HEK293 (cell line): ENCODE results near the gene IKZF4.
"Not testable (repeated sequence)": the region's sequence is repeated elsewhere in the genome, so short reads cannot be mapped to it uniquely, and the experiment has no call there.

Experiments used
- CTCF ChIA-PET: fragments of 350-600 bp; formaldehyde crosslinking; extraction: SDS; loops from one replicate; lab custom pipeline; 2021; ENCODE audit warnings: antibody characterized with exemption; lab: Yijun Ruan, JAX
- POLR2A ChIA-PET: fragments of 300-600 bp; formaldehyde crosslinking; extraction: SDS; loops from one replicate; lab custom pipeline; 2020; ENCODE audit warnings: antibody characterized with exemption, inconsistent platforms; lab: Yijun Ruan, JAX
- H3K27ac ChIP-seq: fragments of 200-500 bp; sonication (Bioruptor generic); 2 replicates; pipeline ENCODE4 v1.5.1; 2014; ENCODE audit warnings: low read depth, low read length, control low read depth, inconsistent platforms; ENCODE audit errors: extremely low read depth
- H3K36me3 ChIP-seq, 2 experiments: fragments of 200-500 bp in 1 of 2; sonication (Bioruptor generic) in 1 of 2; 1 replicate in 1 of 2; 2 replicates in 1 of 2; pipeline ENCODE4 v1.5.1; 2014 to 2017; ENCODE audit warnings: inconsistent platforms in 2 of 2, low read length in 2 of 2; ENCODE audit not compliant: control insufficient read depth in 2 of 2, insufficient read depth in 1 of 2
- H3K4me1 ChIP-seq: fragments of 200-500 bp; sonication (Bioruptor generic); 2 replicates; pipeline ENCODE4 v1.5.1; 2014; ENCODE audit warnings: mild to moderate bottlenecking, low read length, inconsistent platforms; ENCODE audit not compliant: control insufficient read depth, insufficient read depth
- H3K4me3 ChIP-seq: 2 replicates; pipeline ENCODE4 v1.5.1; 2011; ENCODE audit warnings: low read depth, mild to moderate bottlenecking, control low read depth, low read length, moderate library complexity
- H3K9me3 ChIP-seq: fragments of 200-500 bp; sonication (Bioruptor generic); 2 replicates; pipeline ENCODE4 v1.5.1; 2014; ENCODE audit warnings: low read depth, low read length, inconsistent platforms; ENCODE audit not compliant: control insufficient read depth, insufficient read depth
- BCL11B ChIP-seq: fragments of 450-650 bp; formaldehyde crosslinking; IDR thresholded peaks from 2 replicates; pipeline ENCODE4 v1.5.1; 2016; ENCODE audit warnings: low read depth, missing biosample characterization, missing genetic modification characterization
- EGR2 ChIP-seq: fragments of 450-650 bp; formaldehyde crosslinking; IDR thresholded peaks from 2 replicates; pipeline ENCODE4 v1.5.1; 2016; ENCODE audit warnings: low read depth, missing biosample characterization, missing genetic modification characterization
- ZFHX2 ChIP-seq: fragments of 450-650 bp; formaldehyde crosslinking; conservative IDR thresholded peaks from 2 replicates; pipeline ENCODE4 v1.5.1; 2016; ENCODE audit warnings: missing biosample characterization, missing genetic modification characterization
- ZFP37 ChIP-seq: fragments of 450-650 bp; formaldehyde crosslinking; IDR thresholded peaks from 2 replicates; pipeline ENCODE4 v1.5.1; 2016; ENCODE audit warnings: missing biosample characterization, missing genetic modification characterization
- ZNF132 ChIP-seq: fragments of 450-650 bp; formaldehyde crosslinking; IDR thresholded peaks from 2 replicates; pipeline ENCODE4 v1.5.1; 2017; ENCODE audit warnings: missing biosample characterization, missing genetic modification characterization, borderline replicate concordance
- ZNF157 ChIP-seq: fragments of 450-650 bp; formaldehyde crosslinking; IDR thresholded peaks from 2 replicates; pipeline ENCODE4 v1.5.1; 2016; ENCODE audit warnings: missing biosample characterization, missing genetic modification characterization
- ZNF292 ChIP-seq: fragments of 450-650 bp; formaldehyde crosslinking; IDR thresholded peaks from 2 replicates; pipeline ENCODE4 v1.5.1; 2016; ENCODE audit warnings: low read depth, missing biosample characterization, missing genetic modification characterization, borderline replicate concordance
- ZNF394 ChIP-seq: fragments of 450-650 bp; formaldehyde crosslinking; IDR thresholded peaks from 2 replicates; pipeline ENCODE4 v1.5.1; 2016; ENCODE audit warnings: missing biosample characterization, missing genetic modification characterization, mild to moderate bottlenecking, moderate library complexity, borderline replicate concordance
- ZNF585B ChIP-seq: fragments of 450-650 bp; formaldehyde crosslinking; IDR thresholded peaks from 2 replicates; pipeline ENCODE4 v1.5.1; 2016; ENCODE audit warnings: missing biosample characterization, missing genetic modification characterization
- ZNF623 ChIP-seq: fragments of 450-650 bp; formaldehyde crosslinking; IDR thresholded peaks from 2 replicates; pipeline ENCODE4 v1.5.1; 2016; ENCODE audit warnings: missing biosample characterization, missing genetic modification characterization
- ZNF660 ChIP-seq: fragments of 450-650 bp; IDR thresholded peaks from 2 replicates; pipeline ENCODE4 v1.5.1; 2018; ENCODE audit warnings: missing biosample characterization, mild to moderate bottlenecking, missing genetic modification characterization
- ZNF664 ChIP-seq: fragments of 450-650 bp; formaldehyde crosslinking; IDR thresholded peaks from 2 replicates; pipeline ENCODE4 v1.5.1; 2016; ENCODE audit warnings: missing biosample characterization, missing genetic modification characterization
- ZXDB ChIP-seq: fragments of 450-650 bp; formaldehyde crosslinking; IDR thresholded peaks from 2 replicates; pipeline ENCODE4 v1.5.1; 2016; ENCODE audit warnings: missing biosample characterization, missing genetic modification characterization
- TF ChIP-seq, protein P1 (sequence below): fragments of 450-650 bp; formaldehyde crosslinking; IDR thresholded peaks from 2 replicates; pipeline ENCODE4 v1.5.1; 2016; ENCODE audit warnings: missing biosample characterization, missing genetic modification characterization
- TF ChIP-seq, protein P2 (sequence below): fragments of 450-650 bp; formaldehyde crosslinking; IDR thresholded peaks from 2 replicates; pipeline ENCODE4 v1.5.1; 2016; ENCODE audit warnings: missing biosample characterization, missing genetic modification characterization

The IKZF4 gene

DNA sequence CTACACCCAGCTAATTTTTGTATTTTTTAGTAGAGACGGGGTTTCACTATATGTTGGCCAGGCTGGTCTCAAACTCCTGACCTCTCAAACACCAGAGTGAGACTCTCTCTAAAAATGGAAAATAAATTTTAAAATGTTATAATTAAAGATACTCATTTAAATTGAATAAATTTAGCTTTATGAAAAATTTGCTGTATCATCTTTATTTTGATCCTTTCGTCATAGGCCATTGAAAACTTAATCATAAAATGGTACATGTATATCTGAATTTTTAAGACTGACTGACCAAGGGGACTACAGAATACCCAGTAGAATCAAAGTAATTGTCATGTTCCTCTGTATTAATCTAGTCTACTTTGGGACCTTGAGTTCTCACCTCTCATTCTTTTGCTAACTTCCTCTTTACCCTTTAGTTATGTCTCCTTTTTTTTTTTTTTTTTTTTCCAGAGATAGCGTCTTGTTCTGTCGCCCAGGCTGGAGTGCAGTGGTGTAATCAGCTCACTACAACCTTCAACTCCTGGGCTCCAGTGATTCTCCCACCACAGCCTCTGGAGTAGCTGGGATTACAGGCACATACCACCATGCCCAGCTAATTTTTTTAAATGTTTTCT is 37.5 kb upstream of the IKZF4 start:
- H3K36me3 ChIP-seq, result peaks cover 43 to 78% of the 10 kb centered on the region in 2 experiments
- POLR2A ChIA-PET, result interaction anchor here (0.7 to 6.4 kb wide), 3 partner anchors 9 to 154 kb away, joined by 4 to 66 read pairs (median 4); partner anchors contain the start of genes DNAJC14, RAB5B and SUOX
- TF ChIP-seq ZNF394 (tag by site-specific recombination), result peak; percentile 12; the same call in 1 of the 2 replicates
- no peak for TF ChIP-seq ZNF585B (tag by site-specific recombination)
- TF ChIP-seq, all 188 proteins: peak for 1
- H3K4me3 ChIP-seq, result no peak overlapping the region
- no peaks in the 10 kb centered on the region for H3K4me1 ChIP-seq
- no peaks in the 10 kb centered on the region for H3K9me3 ChIP-seq
- H3K27ac ChIP-seq, result no peak overlapping the region
- CTCF ChIA-PET, result interaction anchor here (0.7 to 3.8 kb wide), 3 partner anchors 12 to 244 kb away, joined by 5 to 19 read pairs (median 7); no protein-coding TSS in a partner anchor

DNA sequence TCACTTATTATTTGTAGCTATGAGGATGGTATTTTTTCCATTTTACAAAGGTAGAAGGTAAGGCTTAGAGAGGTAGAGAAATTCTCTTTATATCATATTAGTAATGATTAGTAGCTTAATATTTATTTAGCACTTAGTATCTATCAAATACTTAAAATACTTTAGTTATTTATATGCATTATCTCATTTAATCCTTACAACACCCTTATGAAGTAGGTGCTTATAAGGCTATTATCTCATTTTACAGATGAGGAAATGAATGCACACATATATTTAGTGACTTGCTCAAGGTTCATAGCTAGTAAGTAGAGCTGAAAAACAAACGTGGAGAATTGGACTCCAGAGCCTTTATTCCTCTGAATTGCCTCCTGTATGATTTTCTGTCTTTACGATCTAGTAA is 36.0 kb upstream of the IKZF4 start:
- TF ChIP-seq ZNF664 (tag by site-specific recombination), result peak; percentile 80
- no peak for TF ChIP-seq ZXDB (tag by site-specific recombination)
- H3K36me3 ChIP-seq, result peaks cover 51 to 81% of the 10 kb centered on the region in 2 experiments

DNA sequence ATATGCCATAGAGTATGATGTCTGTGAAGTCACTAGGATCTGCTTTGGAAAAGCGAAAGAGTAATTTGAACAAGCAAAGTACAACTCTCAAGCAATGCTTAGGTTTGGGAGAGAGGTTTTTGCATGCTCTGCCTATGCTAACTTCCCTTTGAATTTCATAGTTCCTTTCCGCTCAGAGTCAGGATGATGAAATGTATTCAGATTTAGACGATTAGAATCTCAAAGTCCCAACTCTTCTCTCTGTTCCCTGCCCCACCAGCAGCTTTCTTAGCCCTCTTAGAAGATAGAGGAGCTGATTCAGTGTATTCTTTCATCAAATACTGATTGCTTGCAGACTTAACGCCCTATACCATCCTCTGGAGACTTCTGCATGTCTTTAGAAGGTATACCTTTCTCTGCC is 35.5 kb upstream of the IKZF4 start:
- ChIA-PET CTCF (interaction anchor here (1.4 to 4.0 kb wide), 3 partner anchors 11 to 56 kb away, joined by 6 to 35 read pairs (median 7); partner anchors contain the start of gene SUOX), POLR2A (interaction anchor here (0.9 to 6.4 kb wide), 4 partner anchors 11 to 168 kb away, joined by 3 to 66 read pairs (median 4); partner anchors contain the start of genes ORMDL2, RAB5B and SARNP)
- H3K36me3 ChIP-seq, result peaks cover 51 to 81% of the 10 kb centered on the region in 2 experiments

More for the DNA sequence above, 36.0 kb upstream of the IKZF4 start:
- POLR2A ChIA-PET, result interaction anchor here (0.9 to 6.4 kb wide), 5 partner anchors 8 to 167 kb away, joined by 3 to 66 read pairs (median 3); partner anchors contain the start of genes ORMDL2, RAB5B and SARNP
- Histone ChIP-seq H3K27ac (no peak overlapping the region), H3K4me1 (no peaks in the 10 kb centered on the region), H3K9me3 (no peaks in the 10 kb centered on the region), H3K4me3 (no peak overlapping the region)
- CTCF ChIA-PET, result interaction anchor here (0.7 to 4.0 kb wide), 4 partner anchors 11 to 247 kb away, joined by 3 to 35 read pairs (median 7); partner anchors contain the start of gene SUOX

DNA sequence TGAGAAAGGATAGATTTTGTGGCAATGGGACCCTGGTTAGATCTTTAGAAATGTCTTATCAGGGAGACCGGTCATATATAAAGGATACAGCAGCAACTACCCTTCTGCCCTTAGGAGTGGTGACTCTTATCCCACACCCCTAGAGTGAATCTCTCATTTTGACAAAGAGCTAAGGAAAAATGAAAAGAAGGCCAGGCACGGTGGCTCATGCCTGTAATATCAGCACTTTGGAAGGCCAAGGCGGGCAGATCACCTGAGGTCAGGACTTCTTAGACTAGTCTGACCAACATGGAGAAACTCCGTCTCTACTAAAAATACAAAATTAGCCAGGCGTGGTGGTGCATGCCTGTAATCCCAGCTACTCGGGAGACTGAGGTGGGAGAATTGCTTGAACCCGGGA is 34.9 kb upstream of the IKZF4 start:
- ChIA-PET POLR2A (interaction anchor here (0.7 to 6.4 kb wide), 3 partner anchors 10 to 169 kb away, joined by 3 to 66 read pairs (median 4); partner anchors contain the start of genes RAB5B and SARNP), CTCF (interaction anchor here (1.4 to 4.0 kb wide), 3 partner anchors 10 to 55 kb away, joined by 6 to 35 read pairs (median 7); partner anchors contain the start of gene SUOX)
- peaks cover 53 to 83% of the 10 kb centered on the region in 2 experiments for H3K36me3 ChIP-seq
- not testable (repeated sequence) for H3K4me1 ChIP-seq, H3K27ac ChIP-seq, H3K9me3 ChIP-seq, H3K4me3 ChIP-seq

More for the DNA sequence above, 35.5 kb upstream of the IKZF4 start:
- H3K4me1 ChIP-seq, result no peaks in the 10 kb centered on the region
- no peak for TF ChIP-seq ZNF132
- TF ChIP-seq ZNF623, result no peak
- TF ChIP-seq ZFP37 (tag by site-specific recombination), result no peak
- no peak for TF ChIP-seq ZNF660
- no peak for TF ChIP-seq ZNF292 (tag by site-specific recombination)
- no peak for TF ChIP-seq ZNF157 (tag by site-specific recombination)
- no peaks in the 10 kb centered on the region for H3K9me3 ChIP-seq
- no peak overlapping the region for H3K27ac ChIP-seq
- no peak overlapping the region for H3K4me3 ChIP-seq

DNA sequence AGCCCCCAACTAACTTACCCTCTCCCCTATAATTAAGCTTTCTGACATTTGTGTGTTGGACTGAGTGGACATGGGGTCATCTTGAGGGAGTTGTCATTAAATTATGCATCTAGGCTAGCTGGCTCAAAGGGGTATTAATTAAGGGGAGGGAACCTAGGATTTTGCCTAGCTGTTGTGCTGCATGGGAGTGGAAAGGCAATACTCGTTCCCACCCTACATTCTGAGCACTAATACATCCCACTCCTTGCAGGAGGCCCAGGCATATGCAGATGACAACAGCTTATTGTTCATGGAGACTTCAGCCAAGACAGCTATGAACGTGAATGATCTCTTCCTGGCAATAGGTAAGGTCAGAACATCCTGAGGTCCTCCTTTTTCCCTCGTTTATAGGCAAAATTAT is 29.7 kb upstream of the IKZF4 start:
- TF ChIP-seq, protein P1, sequence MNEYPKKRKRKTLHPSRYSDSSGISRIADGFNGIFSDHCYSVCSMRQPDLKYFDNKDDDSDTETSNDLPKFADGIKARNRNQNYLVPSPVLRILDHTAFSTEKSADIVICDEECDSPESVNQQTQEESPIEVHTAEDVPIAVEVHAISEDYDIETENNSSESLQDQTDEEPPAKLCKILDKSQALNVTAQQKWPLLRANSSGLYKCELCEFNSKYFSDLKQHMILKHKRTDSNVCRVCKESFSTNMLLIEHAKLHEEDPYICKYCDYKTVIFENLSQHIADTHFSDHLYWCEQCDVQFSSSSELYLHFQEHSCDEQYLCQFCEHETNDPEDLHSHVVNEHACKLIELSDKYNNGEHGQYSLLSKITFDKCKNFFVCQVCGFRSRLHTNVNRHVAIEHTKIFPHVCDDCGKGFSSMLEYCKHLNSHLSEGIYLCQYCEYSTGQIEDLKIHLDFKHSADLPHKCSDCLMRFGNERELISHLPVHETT (tag by site-specific recombination), result no peak
- TF ChIP-seq EGR2 (tag by site-specific recombination) (no peak), ZFHX2 (tag by site-specific recombination) (no peak), BCL11B (tag by site-specific recombination) (no peak)
- TF ChIP-seq, protein P2, sequence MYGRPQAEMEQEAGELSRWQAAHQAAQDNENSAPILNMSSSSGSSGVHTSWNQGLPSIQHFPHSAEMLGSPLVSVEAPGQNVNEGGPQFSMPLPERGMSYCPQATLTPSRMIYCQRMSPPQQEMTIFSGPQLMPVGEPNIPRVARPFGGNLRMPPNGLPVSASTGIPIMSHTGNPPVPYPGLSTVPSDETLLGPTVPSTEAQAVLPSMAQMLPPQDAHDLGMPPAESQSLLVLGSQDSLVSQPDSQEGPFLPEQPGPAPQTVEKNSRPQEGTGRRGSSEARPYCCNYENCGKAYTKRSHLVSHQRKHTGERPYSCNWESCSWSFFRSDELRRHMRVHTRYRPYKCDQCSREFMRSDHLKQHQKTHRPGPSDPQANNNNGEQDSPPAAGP (tag by site-specific recombination), result no peak
- H3K4me3 ChIP-seq, result no peak overlapping the region
- CTCF ChIA-PET, result interaction anchor here (0.6 to 2.4 kb wide), 10 partner anchors 17 to 252 kb away, joined by 3 to 11 read pairs (median 4); partner anchors contain the start of gene RAB5B
- peaks cover 61 to 85% of the 10 kb centered on the region in 2 experiments for H3K36me3 ChIP-seq
- POLR2A ChIA-PET, result interaction anchor here (1.0 to 1.4 kb wide), 2 partner anchors 17 to 113 kb away, joined by 3 to 7 read pairs; partner anchors contain the start of genes PA2G4 and RAB5B
- H3K27ac ChIP-seq, result no peak overlapping the region
- no peaks in the 10 kb centered on the region for H3K9me3 ChIP-seq
- no peaks in the 10 kb centered on the region for H3K4me1 ChIP-seq
